Adrenal gland (tissue), 12 donors: ENCODE measurements around the gene ATP8A2. TPM values are rescaled to one million over a fixed set of nuclear protein-coding genes. Genes with fewer than 3 reads are reported as not detected.

Experiments used
- DNase-seq, 7 donors: peaks; one replicate each; pipeline ENCODE4 v3.0.0-alpha.2; 2019 to 2020
- H3K27ac ChIP-seq, 5 donors: fragments of 200-600 bp; sonication (generic) in 4 of 5; 1 replicate in 3 of 5; 2 replicates in 2 of 5; pipeline versions ENCODE4 v1.5.1 to v1.8.0; 2016 to 2020; ENCODE audit warnings: mild to moderate bottlenecking in 1 of 5
- H3K27me3 ChIP-seq: fragments of 200-600 bp; 2 replicates; pipeline ENCODE4 v1.8.0; 2021
- H3K36me3 ChIP-seq, 2 donors: fragments of 200-600 bp; replicated peaks in 1 of 2; 1 replicate in 1 of 2; 2 replicates in 1 of 2; pipeline versions ENCODE4 v1.5.1 to v1.8.0; 2018 to 2022
- H3K4me1 ChIP-seq, 2 donors: fragments of 200-600 bp; replicated peaks in 1 of 2; 1 replicate in 1 of 2; 2 replicates in 1 of 2; pipeline versions ENCODE4 v1.5.1 to v1.8.0; 2018 to 2021
- H3K4me3 ChIP-seq, 4 donors: fragments of 200-600 bp; sonication (generic) in 3 of 4; one replicate each; pipeline ENCODE4 v1.5.1; 2016 to 2018
- H3K9me3 ChIP-seq, 3 donors: fragments of 200-600 bp; sonication (generic) in 1 of 3; replicated peaks in 1 of 3; 1 replicate in 2 of 3; 2 replicates in 1 of 3; pipeline versions ENCODE4 v1.5.1 to v1.8.0; 2016 to 2021
- POLR2A ChIP-seq, 2 donors: fragments of 450-650 bp; IDR thresholded peaks; one replicate each; pipeline ENCODE4 v1.6.1; 2017; ENCODE audit warnings: antibody characterized with exemption in 2 of 2, mild to moderate bottlenecking in 2 of 2, moderate library complexity in 1 of 2
- WGBS, 4 donors: extraction: QIAGEN DNeasy Blood & Tissue Kit in 2 of 4; methylation state at CpG; one replicate each; pipeline versions ENCODE4 v1.1.5 to v1.1.7; 2013 to 2017; 5-methylcytosine and 5-hydroxymethylcytosine counted together
- intact Hi-C, 2 donors: fragments of 100-400 bp; cut with DNase I; formaldehyde crosslinking; loops; one replicate each; pipeline versions ENCODE4 v1.14.1 to v1.15.0; 2022 to 2023
- polyA plus RNA-seq, 3 donors: library from polyadenylated mRNA; stranded (reverse); fragments of 200-250 nt in 2 of 3; fragments of 350-450 nt in 1 of 3; fragmentation: Illumina TruSeq in 1 of 3; extraction: RNeasy Lipid Tissue Mini Kit (QIAGEN cat#74804) in 1 of 3; gene quantifications; one replicate each; pipeline ENCODE4 v1.2.3, GENCODE V29; 2013 to 2014
- total RNA-seq, 9 donors: library from RNA; depleted of rRNA in 4 of 9; stranded (reverse); fragments of >200 nt in 4 of 9; fragments of 120-200 nt in 1 of 9; fragmentation: NEBNext Ultra II Directional in 1 of 9; extraction: Animal tissue kit (Norgen Biotek cat#: 25700) in 1 of 9; gene quantifications; one replicate each; pipeline versions ENCODE4 v1.1.0 to v1.2.4, GENCODE V29; 2013 to 2023
- TF ChIP-seq, protein P1 (sequence below), 6 experiments: fragments of 450-650 bp in 4 of 6; fragments of 200-600 bp in 2 of 6; sonication (generic) in 1 of 6; IDR thresholded peaks; 1 replicate in 5 of 6; 2 replicates in 1 of 6; pipeline versions ENCODE4 v1.5.1 to v1.8.0; 2016 to 2021; ENCODE audit warnings: antibody characterized with exemption in 6 of 6, mild to moderate bottlenecking in 2 of 6, moderate library complexity in 1 of 6
- donor health status: healthy with polysubstance abuse.
- donor health status: Bipolar disorder and iron deficiency.
- donor health status: DM: yes; HTN: yes; CAD: no.
- donor health status: DM: no; HTN: no; CAD: no.
- donor health status: DM: no; HTN: no; CAD: no.
- donor health status: DM: yes; HTN: yes; CAD: no.

The ATP8A2 gene
- total and polyA plus RNA-seq, 12 donors, result 0.77 to 14.0 (median 4.3) TPM

DNA sequence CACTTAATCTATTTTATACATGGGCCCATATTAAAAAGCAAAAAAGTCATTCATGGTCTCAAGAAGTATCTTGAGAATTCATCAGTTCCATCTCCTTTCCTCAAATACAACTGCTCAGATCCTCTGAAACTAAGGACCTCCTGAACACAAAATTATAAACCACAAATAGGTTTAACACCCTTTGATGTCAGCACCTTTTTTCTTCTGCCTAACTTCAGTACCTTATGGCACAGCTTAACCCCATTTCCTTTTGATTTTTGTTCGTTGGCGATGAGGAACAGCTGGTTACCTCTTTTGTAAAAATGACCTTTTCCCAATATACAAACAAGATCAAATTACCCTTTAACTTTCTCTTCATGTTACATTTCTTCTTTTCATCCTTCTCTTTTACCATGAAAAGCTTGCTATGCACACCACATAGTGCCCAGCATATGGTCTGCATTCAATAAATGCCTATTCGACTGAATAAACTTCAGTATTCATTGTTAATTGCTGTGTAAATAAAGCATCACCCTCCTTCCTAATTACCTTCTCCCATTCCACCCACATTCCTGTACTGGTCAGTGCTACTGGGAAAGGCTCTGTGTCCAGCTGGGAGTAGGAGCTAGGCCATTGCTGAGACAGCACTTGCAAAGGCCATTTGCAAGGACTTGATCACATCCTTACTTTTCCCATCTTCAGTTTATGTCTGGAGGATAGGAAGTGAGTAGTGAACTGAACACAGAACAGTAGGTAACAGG lies 362.1 kb downstream of the ATP8A2 start:
- 80 to 83% (median 81%) methylated on average over 3 of the region's 3 CpGs for WGBS, 4 donors
- H3K9me3 ChIP-seq, result no peaks in the 10 kb centered on the region
- no peak overlapping the region for H3K4me3 ChIP-seq
- no peak overlapping the region for H3K27ac ChIP-seq
- no peak for DNase-seq
- no peaks in the 10 kb centered on the region for H3K27me3 ChIP-seq
- no peaks in the 10 kb centered on the region for H3K36me3 ChIP-seq
- H3K4me1 ChIP-seq, result peaks cover 5 to 6% of the 10 kb centered on the region in 2 donors
- TF ChIP-seq POLR2A (IDR thresholded peaks at IDR 0.05), result no peak
- TF ChIP-seq, protein P1, sequence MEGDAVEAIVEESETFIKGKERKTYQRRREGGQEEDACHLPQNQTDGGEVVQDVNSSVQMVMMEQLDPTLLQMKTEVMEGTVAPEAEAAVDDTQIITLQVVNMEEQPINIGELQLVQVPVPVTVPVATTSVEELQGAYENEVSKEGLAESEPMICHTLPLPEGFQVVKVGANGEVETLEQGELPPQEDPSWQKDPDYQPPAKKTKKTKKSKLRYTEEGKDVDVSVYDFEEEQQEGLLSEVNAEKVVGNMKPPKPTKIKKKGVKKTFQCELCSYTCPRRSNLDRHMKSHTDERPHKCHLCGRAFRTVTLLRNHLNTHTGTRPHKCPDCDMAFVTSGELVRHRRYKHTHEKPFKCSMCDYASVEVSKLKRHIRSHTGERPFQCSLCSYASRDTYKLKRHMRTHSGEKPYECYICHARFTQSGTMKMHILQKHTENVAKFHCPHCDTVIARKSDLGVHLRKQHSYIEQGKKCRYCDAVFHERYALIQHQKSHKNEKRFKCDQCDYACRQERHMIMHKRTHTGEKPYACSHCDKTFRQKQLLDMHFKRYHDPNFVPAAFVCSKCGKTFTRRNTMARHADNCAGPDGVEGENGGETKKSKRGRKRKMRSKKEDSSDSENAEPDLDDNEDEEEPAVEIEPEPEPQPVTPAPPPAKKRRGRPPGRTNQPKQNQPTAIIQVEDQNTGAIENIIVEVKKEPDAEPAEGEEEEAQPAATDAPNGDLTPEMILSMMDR (IDR thresholded peaks at IDR 0.05), result no peak
- intact Hi-C loops, result no loop called here

DNA sequence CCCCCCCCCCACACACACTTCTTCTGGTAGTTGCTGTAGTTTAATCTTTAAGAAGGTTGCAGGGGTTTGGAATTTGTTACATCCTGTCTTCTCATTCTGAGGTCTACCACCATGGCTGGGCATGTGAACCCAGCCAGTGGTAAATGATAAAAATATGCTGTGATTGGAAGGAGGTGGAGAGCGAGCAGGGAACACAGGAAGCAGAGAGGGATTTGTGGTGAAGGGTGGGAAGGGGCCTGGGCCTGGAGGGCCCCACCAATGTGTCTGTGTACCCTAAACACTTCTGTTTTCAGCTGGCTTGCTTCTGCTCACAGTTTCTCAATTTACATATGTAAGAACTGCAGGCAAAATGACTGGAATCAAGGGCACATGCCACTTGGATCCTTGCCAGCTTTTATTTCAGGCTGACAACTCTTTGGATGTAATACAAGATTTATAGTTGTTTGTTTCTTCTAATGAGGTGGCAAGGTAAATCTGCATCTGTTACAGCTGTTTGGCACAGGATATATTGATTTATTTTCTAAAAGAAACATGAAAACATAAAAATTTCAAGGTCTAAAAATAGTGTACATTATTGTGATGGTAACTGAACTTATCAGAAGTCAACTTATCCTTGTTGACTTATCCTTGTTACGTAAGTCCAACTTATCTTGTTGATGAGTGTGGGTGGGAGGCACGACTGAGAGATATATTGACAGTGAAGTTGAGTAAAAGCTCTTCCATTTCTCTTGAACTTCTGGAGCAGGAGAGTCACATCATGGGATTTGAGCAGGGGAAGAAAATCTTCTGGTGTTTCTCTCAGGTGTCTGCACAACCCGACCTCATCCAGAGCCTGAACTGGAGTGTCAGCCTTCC lies 366.8 kb downstream of the ATP8A2 start:
- Histone ChIP-seq H3K9me3 (no peaks in the 10 kb centered on the region), H3K27ac (no peak overlapping the region), H3K4me3 (no peak overlapping the region), H3K4me1 (peaks cover 5 to 6% of the 10 kb centered on the region in 2 donors), H3K27me3 (no peaks in the 10 kb centered on the region), H3K36me3 (no peaks in the 10 kb centered on the region)
- TF ChIP-seq, protein P1 (IDR thresholded peaks at IDR 0.05), result no peak
- no peak for TF ChIP-seq POLR2A (IDR thresholded peaks at IDR 0.05)
- 41 to 50% (median 46%) methylated on average over 4 of the region's 4 CpGs for WGBS, 4 donors
- DNase-seq, result peak in 2 of 7 donors; percentile 23 to 24
- intact Hi-C loops, result no loop called here

DNA sequence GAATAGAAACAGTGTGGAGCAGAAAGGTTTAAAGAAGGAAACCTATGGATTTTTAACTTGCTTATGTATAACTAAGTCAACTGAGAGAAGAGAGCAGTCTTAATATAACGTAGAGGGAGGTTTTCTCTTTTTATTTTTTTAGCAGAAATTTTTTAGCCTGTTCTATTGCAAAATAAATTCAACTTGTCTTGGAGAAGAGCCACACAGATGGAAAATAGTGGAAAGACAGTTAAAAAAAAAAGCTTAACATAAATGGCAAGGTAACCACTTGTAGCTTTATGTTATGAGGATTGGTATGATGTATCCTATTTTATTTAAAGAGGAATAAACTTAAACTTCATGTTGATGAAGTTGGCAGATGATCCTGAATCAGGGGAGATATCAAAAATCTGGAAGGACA lies 367.6 kb downstream of the ATP8A2 start:
- 50 to 62% (median 57%) methylated on average over 1 of the region's 1 CpG for WGBS, 4 donors
- H3K4me1 ChIP-seq, result peaks cover 5 to 6% of the 10 kb centered on the region in 2 donors
- no peaks in the 10 kb centered on the region for H3K9me3 ChIP-seq
- H3K4me3 ChIP-seq, result no peak overlapping the region
- no peak for DNase-seq
- no peak overlapping the region for H3K27ac ChIP-seq
- TF ChIP-seq, protein P1 (IDR thresholded peaks at IDR 0.05), result no peak
- no peak for TF ChIP-seq POLR2A (IDR thresholded peaks at IDR 0.05)
- no peaks in the 10 kb centered on the region for H3K27me3 ChIP-seq
- H3K36me3 ChIP-seq, result no peaks in the 10 kb centered on the region
- intact Hi-C loops, result no loop called here

DNA sequence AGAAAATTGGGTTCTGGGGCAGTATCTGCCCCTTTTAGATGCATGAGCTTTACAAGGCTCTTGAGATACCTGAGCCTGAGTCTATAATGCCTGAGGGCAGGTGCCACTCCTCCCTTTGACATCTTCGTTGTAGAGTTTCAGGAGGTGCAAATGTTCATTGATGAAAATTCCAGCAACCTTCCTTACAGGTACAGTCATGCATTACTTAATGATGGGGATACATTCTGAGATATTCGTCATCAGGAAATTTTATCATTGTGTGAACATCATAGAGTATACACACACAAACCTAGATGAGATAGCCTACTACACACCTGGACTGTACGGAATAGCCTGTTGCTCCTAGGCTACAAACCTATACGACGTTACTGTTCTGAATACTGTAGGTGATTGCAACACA lies 370.0 kb downstream of the ATP8A2 start:
- H3K27me3 ChIP-seq, result no peaks in the 10 kb centered on the region
- TF ChIP-seq, protein P1 (IDR thresholded peaks at IDR 0.05), result no peak
- no peak for TF ChIP-seq POLR2A (IDR thresholded peaks at IDR 0.05)
- no peak overlapping the region for H3K27ac ChIP-seq
- no peaks in the 10 kb centered on the region for H3K36me3 ChIP-seq
- no peak for DNase-seq
- H3K9me3 ChIP-seq, result no peaks in the 10 kb centered on the region
- peaks cover 5 to 6% of the 10 kb centered on the region in 2 donors for H3K4me1 ChIP-seq
- H3K4me3 ChIP-seq, result no peak overlapping the region
- intact Hi-C loops, result no loop called here
- 87 to 93% (median 90%) methylated on average over 5 of the region's 5 CpGs for WGBS, 4 donors
